ENCODE data around the gene RAB17. TPM values are rescaled to one million over a fixed set of nuclear protein-coding genes. Genes with fewer than 3 reads are reported as not detected.

Gene RAB17
- total and polyA plus RNA-seq, 2 of the 4 experiments (the other 2 are of a cell fraction): 0.41 TPM; not detected in 1

GRCh38 chr2:237624565-237624964, 34.0 kb upstream of the RAB17 start:
- no peak overlapping the region for H3K18ac ChIP-seq (ENCODE audit: low read depth, low read length)
- H3K4me3 ChIP-seq (ENCODE audit: insufficient read depth, low read depth, low read length): no peak overlapping the region
- no peak overlapping the region for H3K27ac ChIP-seq (ENCODE audit: insufficient read depth, low read length)
- no peak overlapping the region for H2AK9ac ChIP-seq (replicated peaks; ENCODE audit: low read depth, low read length, poor library complexity)
- H2BK15ac ChIP-seq (ENCODE audit: low read depth, low read length): no peak overlapping the region
- 95% methylated on average over 4 of the region's 6 CpGs; no CpG with 5 or more reads in 1 of the 2 experiments for WGBS, 2 experiments (ENCODE audit: extremely low coverage in 2 of 2, insufficient read length in 1 of 2)
- H3K23ac ChIP-seq (ENCODE audit: low read depth, low read length): no peak overlapping the region
- ChIA-PET CTCF (no interaction called here), POLR2A (ENCODE audit: unreplicated experiment) (no interaction called here)
- in situ Hi-C loops (cut with MboI; ENCODE audit: low sequenced_read_pairs) (no loop called here), dilution Hi-C loops (cut with HindIII; ENCODE audit: low sequenced_read_pairs, unreplicated experiment) (no loop called here), intact Hi-C loops (cut with micrococcal nuclease) (no loop called here)
- H2BK20ac ChIP-seq (ENCODE audit: low read depth, low read length): no peak overlapping the region
- H3K9me3 ChIP-seq (ENCODE audit: control insufficient read depth, insufficient read depth, low read length): no peaks in the 10 kb centered on the region
- peak overlapping the region; percentile 16; the same call in 1 of the 2 replicates for H2AK5ac ChIP-seq (ENCODE audit: low read depth, low read length)
- H3K9me1 ChIP-seq (ENCODE audit: insufficient read depth, low read length): peaks cover 5% of the 10 kb centered on the region
- H3K4me2 ChIP-seq (ENCODE audit: low read depth, low read length): no peak overlapping the region
- H3K36me3 ChIP-seq (ENCODE audit: control insufficient read depth, insufficient read depth, low read length): no peaks in the 10 kb centered on the region
- ATAC-seq (ENCODE audit: low read depth) (no peak), DNase-seq (no peak)
- H4K8ac ChIP-seq (ENCODE audit: low read depth in 2 of 2, low read length in 2 of 2): no peak overlapping the region
- TF ChIP-seq MXI1 (IDR thresholded peaks at IDR 0.05; ENCODE audit: borderline replicate concordance, low read depth, low read length) (no peak), FOS (IDR thresholded peaks at IDR 0.05; ENCODE audit: low read depth, low read length) (no peak), BHLHE40 (IDR thresholded peaks at IDR 0.05; ENCODE audit: low read depth, low read length) (no peak), RAD21 (IDR thresholded peaks at IDR 0.05; ENCODE audit: low read length) (no peak), CEBPB (IDR thresholded peaks at IDR 0.05; ENCODE audit: low read depth, low read length) (no peak), SMC3 (IDR thresholded peaks at IDR 0.05; ENCODE audit: low read depth, low read length) (no peak), USF2 (IDR thresholded peaks at IDR 0.05; ENCODE audit: low read depth, low read length) (no peak), CHD1 (IDR thresholded peaks at IDR 0.05; ENCODE audit: low read depth, low read length) (no peak), MAZ (IDR thresholded peaks at IDR 0.05; ENCODE audit: borderline replicate concordance, low read depth, low read length) (no peak), ELK1 (IDR thresholded peaks at IDR 0.05; ENCODE audit: borderline replicate concordance, low read depth, low read length) (no peak), CTCF (conservative IDR thresholded peaks at IDR 0.05; ENCODE audit: low read depth, low read length) (no peak), POLR2A (IDR thresholded peaks at IDR 0.05; ENCODE audit: low read depth, low read length) (no peak), RFX5 (IDR thresholded peaks at IDR 0.05; ENCODE audit: low read depth, low read length) (no peak), NFE2L2 (IDR thresholded peaks at IDR 0.05; ENCODE audit: low read depth, low read length) (no peak), RCOR1 (IDR thresholded peaks at IDR 0.05; ENCODE audit: insufficient replicate concordance, low read length) (no peak), MAFK (IDR thresholded peaks at IDR 0.05; ENCODE audit: low read depth, low read length) (no peak)
- BruUV-seq (replicated peaks): no TSS peak
- no peak overlapping the region for H3K14ac ChIP-seq (replicated peaks; ENCODE audit: low read depth, low read length)
- H3K9ac ChIP-seq (ENCODE audit: low read depth, low read length): no peak overlapping the region
- no peak overlapping the region for H4K5ac ChIP-seq (ENCODE audit: low read depth, low read length)
- H4K91ac ChIP-seq (ENCODE audit: insufficient read depth, low read depth, low read length): no peak overlapping the region
- H2AFZ ChIP-seq (replicated peaks; ENCODE audit: low read length, poor library complexity): no peak overlapping the region
- H3K4ac ChIP-seq (ENCODE audit: low read depth, low read length): no peak overlapping the region
- peaks cover 7% of the 10 kb centered on the region for H3K4me1 ChIP-seq (ENCODE audit: control insufficient read depth, insufficient read depth, low read length)
- H3K56ac ChIP-seq (ENCODE audit: extremely low read depth, insufficient read depth, low read length): no peak overlapping the region
- no peak overlapping the region for H2BK120ac ChIP-seq (ENCODE audit: low read depth, low read length)
- peaks cover under 1% of the 10 kb centered on the region; the same call in 1 of the 2 replicates for H4K20me1 ChIP-seq (ENCODE audit: insufficient read depth, low read length)
- H2BK5ac ChIP-seq (ENCODE audit: low read depth, low read length, poor library complexity, severe bottlenecking): no peak overlapping the region
- H3K27me3 ChIP-seq (ENCODE audit: control insufficient read depth, insufficient read depth, low read length): no peaks in the 10 kb centered on the region
- H3K79me1 ChIP-seq (ENCODE audit: low read depth in 1 of 2, low read length in 2 of 2): peaks cover 9 to 27% of the 10 kb centered on the region in 2 experiments; a peak in 3 of 4 replicates

Measured in IMR-90 (cell line).